ENCODE results near the gene IMMP2L. TPM values are rescaled to one million over a fixed set of nuclear protein-coding genes. Genes with fewer than 3 reads are reported as not detected.

IMMP2L gene
- total RNA-seq, 1 experiment from 2014 or later, result 13.6 TPM

DNA sequence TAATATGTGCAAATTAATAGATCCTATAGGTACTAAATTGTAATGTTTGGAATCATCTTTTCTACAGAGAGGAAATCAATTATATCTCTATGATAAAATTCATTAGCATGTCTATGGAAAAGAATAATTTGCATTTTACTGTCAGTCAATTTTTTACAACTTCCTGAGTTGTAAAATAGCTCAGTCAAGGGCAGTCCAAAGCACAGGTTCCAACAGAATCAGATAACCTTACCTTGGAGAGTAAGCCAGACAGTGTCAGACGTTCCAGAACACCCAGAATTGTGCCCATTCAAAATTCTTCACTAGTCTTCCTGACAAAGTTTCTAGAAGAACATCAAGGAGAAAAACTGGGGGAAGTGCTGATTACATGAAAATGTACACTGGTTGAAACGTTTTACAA is 31.1 kb upstream of the IMMP2L start (continued):
- no peak for TF ChIP-seq GRHL2 (CRISPR knock-in tag; IDR thresholded peaks at IDR 0.05; ENCODE audit: insufficient replicate concordance, severe bottlenecking)

DNA sequence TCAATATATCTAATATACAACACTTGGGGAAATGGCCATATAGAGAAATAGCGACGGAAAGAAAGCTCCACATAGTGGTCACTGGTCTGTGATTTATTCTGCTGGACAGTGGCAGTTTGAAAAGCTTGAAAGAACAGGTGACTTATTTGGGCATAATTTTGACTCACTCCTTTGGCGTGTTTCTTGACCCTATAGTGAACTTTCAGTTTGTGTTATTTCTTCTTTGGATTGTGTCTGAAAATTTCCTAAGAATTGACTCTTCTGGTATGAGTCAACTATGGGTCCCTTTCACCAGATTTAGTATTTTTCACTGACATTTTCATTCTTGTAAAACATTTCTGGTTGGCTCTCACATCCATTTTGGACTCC is 25.8 kb upstream of the IMMP2L start:
- POLR2A ChIA-PET, result no interaction called here
- ATAC-seq (no peak), DNase-seq (ENCODE audit: low spot score) (no peak)
- CTCF ChIA-PET, result no interaction called here
- Mint-ChIP-seq H3K9me3 (no peaks in the 10 kb centered on the region), H3K4me1 (no peaks in the 10 kb centered on the region), H3K36me3 (peaks cover 4% of the 10 kb centered on the region; the same call in 1 of the 2 replicates), H3K4me3 (no peak overlapping the region), H3K27ac (no peak overlapping the region), H3K27me3 (ENCODE audit: low read depth) (no peaks in the 10 kb centered on the region)
- TF ChIP-seq ZNF671 (CRISPR knock-in tag; IDR thresholded peaks at IDR 0.05), result no peak
- no peak for TF ChIP-seq JAZF1 (CRISPR knock-in tag; IDR thresholded peaks at IDR 0.05)
- no peak for TF ChIP-seq FOXP1 (CRISPR knock-in tag; IDR thresholded peaks at IDR 0.05; ENCODE audit: borderline replicate concordance)
- TF ChIP-seq, protein P1, sequence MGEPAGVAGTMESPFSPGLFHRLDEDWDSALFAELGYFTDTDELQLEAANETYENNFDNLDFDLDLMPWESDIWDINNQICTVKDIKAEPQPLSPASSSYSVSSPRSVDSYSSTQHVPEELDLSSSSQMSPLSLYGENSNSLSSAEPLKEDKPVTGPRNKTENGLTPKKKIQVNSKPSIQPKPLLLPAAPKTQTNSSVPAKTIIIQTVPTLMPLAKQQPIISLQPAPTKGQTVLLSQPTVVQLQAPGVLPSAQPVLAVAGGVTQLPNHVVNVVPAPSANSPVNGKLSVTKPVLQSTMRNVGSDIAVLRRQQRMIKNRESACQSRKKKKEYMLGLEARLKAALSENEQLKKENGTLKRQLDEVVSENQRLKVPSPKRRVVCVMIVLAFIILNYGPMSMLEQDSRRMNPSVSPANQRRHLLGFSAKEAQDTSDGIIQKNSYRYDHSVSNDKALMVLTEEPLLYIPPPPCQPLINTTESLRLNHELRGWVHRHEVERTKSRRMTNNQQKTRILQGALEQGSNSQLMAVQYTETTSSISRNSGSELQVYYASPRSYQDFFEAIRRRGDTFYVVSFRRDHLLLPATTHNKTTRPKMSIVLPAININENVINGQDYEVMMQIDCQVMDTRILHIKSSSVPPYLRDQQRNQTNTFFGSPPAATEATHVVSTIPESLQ (CRISPR knock-in tag; IDR thresholded peaks at IDR 0.05), result no peak
- TF ChIP-seq, protein P2, sequence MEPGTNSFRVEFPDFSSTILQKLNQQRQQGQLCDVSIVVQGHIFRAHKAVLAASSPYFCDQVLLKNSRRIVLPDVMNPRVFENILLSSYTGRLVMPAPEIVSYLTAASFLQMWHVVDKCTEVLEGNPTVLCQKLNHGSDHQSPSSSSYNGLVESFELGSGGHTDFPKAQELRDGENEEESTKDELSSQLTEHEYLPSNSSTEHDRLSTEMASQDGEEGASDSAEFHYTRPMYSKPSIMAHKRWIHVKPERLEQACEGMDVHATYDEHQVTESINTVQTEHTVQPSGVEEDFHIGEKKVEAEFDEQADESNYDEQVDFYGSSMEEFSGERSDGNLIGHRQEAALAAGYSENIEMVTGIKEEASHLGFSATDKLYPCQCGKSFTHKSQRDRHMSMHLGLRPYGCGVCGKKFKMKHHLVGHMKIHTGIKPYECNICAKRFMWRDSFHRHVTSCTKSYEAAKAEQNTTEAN (CRISPR knock-in tag; IDR thresholded peaks at IDR 0.05), result no peak
- TF ChIP-seq ZNF219 (CRISPR knock-in tag; IDR thresholded peaks at IDR 0.05; ENCODE audit: borderline replicate concordance), result no peak
- no peak for TF ChIP-seq AR (CRISPR knock-in tag; IDR thresholded peaks at IDR 0.05)
- TF ChIP-seq, protein P3, sequence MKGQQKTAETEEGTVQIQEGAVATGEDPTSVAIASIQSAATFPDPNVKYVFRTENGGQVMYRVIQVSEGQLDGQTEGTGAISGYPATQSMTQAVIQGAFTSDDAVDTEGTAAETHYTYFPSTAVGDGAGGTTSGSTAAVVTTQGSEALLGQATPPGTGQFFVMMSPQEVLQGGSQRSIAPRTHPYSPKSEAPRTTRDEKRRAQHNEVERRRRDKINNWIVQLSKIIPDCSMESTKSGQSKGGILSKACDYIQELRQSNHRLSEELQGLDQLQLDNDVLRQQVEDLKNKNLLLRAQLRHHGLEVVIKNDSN (CRISPR knock-in tag; IDR thresholded peaks at IDR 0.05), result no peak
- TF ChIP-seq SMAD4 (CRISPR knock-in tag; IDR thresholded peaks at IDR 0.05), result no peak
- TF ChIP-seq ZBTB21 (CRISPR knock-in tag; IDR thresholded peaks at IDR 0.05; ENCODE audit: borderline replicate concordance), result no peak
- TF ChIP-seq TP53 (CRISPR knock-in tag; IDR thresholded peaks at IDR 0.05), result no peak
- TF ChIP-seq, protein P4, sequence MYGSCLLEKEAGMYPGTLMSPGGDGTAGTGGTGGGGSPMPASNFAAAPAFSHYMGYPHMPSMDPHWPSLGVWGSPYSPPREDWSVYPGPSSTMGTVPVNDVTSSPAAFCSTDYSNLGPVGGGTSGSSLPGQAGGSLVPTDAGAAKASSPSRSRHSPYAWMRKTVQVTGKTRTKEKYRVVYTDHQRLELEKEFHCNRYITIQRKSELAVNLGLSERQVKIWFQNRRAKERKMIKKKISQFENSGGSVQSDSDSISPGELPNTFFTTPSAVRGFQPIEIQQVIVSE (CRISPR knock-in tag; IDR thresholded peaks at IDR 0.05; ENCODE audit: borderline replicate concordance), result no peak
- TF ChIP-seq ATF3 (CRISPR knock-in tag; conservative IDR thresholded peaks at IDR 0.05), result no peak
- no peak for TF ChIP-seq CBFB (CRISPR knock-in tag; IDR thresholded peaks at IDR 0.05; ENCODE audit: low read depth)
- TF ChIP-seq, protein P5, sequence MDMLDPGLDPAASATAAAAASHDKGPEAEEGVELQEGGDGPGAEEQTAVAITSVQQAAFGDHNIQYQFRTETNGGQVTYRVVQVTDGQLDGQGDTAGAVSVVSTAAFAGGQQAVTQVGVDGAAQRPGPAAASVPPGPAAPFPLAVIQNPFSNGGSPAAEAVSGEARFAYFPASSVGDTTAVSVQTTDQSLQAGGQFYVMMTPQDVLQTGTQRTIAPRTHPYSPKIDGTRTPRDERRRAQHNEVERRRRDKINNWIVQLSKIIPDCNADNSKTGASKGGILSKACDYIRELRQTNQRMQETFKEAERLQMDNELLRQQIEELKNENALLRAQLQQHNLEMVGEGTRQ (CRISPR knock-in tag; IDR thresholded peaks at IDR 0.05), result no peak
- TF ChIP-seq NR1H2 (CRISPR knock-in tag; IDR thresholded peaks at IDR 0.05), result no peak
- TF ChIP-seq TEAD1 (CRISPR knock-in tag; IDR thresholded peaks at IDR 0.05), result no peak
- no peak for TF ChIP-seq ZSCAN18 (CRISPR knock-in tag; IDR thresholded peaks at IDR 0.05)
- TF ChIP-seq ATF1 (CRISPR knock-in tag; IDR thresholded peaks at IDR 0.05), result no peak

All from WTC11 (cell line).